ENCODE data around the gene MAPK12. TPM values are rescaled to one million over a fixed set of nuclear protein-coding genes. Genes with fewer than 3 reads are reported as not detected.

The MAPK12 gene
- total and polyA plus RNA-seq, 2 donors (not counting 1 experiment from before 2014, with no cell fraction given), result 16.4 to 30.1 TPM

DNA sequence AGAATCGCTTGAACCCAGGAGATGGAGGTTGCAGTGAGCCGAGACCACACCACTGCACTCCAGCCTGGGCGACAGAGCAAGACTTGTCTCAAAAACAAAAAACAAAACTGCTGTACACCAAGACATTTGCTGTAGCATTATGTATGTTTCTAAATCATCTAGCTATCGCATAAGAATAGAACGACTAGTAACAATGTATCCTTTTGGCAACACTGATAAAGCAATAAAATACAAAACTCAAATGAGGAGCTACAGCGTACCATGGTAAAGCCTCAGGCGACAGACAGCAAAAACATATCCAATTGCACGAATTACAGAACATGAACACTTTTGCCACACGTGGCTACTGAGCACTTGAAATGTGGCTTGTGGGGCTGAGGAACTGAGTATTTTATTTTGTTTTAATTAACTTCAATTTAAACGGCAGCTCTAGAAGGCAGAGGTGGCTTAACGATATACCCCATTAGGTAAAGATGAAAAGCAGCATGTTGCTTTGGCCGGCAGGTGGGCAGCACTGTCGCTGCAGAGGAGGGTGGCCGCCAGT, 19.0 kb downstream of the MAPK12 start:
- peak overlapping the region; percentile 36 to 100 (median 80) for H3K4me3 ChIP-seq (replicated peaks in 1 of 4; ENCODE audit: control extremely low read depth in 1 of 4, insufficient read depth in 1 of 4, low read depth in 3 of 4, low read length in 4 of 4)
- peak overlapping the region; percentile 91 for H3K4me2 ChIP-seq (ENCODE audit: extremely low read depth, insufficient read depth, low read length)
- no peaks in the 10 kb centered on the region for H4K20me1 ChIP-seq (ENCODE audit: control insufficient read depth, extremely low read depth, insufficient read depth, low read length)
- no peaks in the 10 kb centered on the region for H3K9me3 ChIP-seq (ENCODE audit: control insufficient read depth, insufficient read depth, low read depth, low read length)
- H3K36me3 ChIP-seq (ENCODE audit: control insufficient read depth, insufficient read depth, low read length), result peaks cover 26% of the 10 kb centered on the region
- no peak for DNase-seq (ENCODE audit: low read depth in 2 of 2)
- TF ChIP-seq EZH2 (IDR thresholded peaks at IDR 0.05; ENCODE audit: low read length, missing control alignments), result no peak
- TF ChIP-seq, protein P1, sequence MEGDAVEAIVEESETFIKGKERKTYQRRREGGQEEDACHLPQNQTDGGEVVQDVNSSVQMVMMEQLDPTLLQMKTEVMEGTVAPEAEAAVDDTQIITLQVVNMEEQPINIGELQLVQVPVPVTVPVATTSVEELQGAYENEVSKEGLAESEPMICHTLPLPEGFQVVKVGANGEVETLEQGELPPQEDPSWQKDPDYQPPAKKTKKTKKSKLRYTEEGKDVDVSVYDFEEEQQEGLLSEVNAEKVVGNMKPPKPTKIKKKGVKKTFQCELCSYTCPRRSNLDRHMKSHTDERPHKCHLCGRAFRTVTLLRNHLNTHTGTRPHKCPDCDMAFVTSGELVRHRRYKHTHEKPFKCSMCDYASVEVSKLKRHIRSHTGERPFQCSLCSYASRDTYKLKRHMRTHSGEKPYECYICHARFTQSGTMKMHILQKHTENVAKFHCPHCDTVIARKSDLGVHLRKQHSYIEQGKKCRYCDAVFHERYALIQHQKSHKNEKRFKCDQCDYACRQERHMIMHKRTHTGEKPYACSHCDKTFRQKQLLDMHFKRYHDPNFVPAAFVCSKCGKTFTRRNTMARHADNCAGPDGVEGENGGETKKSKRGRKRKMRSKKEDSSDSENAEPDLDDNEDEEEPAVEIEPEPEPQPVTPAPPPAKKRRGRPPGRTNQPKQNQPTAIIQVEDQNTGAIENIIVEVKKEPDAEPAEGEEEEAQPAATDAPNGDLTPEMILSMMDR (conservative IDR thresholded peaks at IDR 0.05 in 1 of 2, IDR thresholded peaks at IDR 0.05 in 1 of 2; ENCODE audit: low read depth in 1 of 2, low read length in 2 of 2), result no peak
- H3K27ac ChIP-seq (ENCODE audit: insufficient read depth, low read length), result no peak overlapping the region
- H3K9ac ChIP-seq (ENCODE audit: insufficient read depth, low read length), result no peak overlapping the region
- no peak overlapping the region for H2AFZ ChIP-seq (ENCODE audit: low read length)
- no peaks in the 10 kb centered on the region for H3K27me3 ChIP-seq (ENCODE audit: control insufficient read depth, insufficient read depth, low read length)
- peaks cover 13% of the 10 kb centered on the region for H3K4me1 ChIP-seq (ENCODE audit: control insufficient read depth, extremely low read depth, insufficient read depth, low read length)
- peaks cover 55% of the 10 kb centered on the region for H3K79me2 ChIP-seq (ENCODE audit: control insufficient read depth, insufficient read depth, low read length)

DNA sequence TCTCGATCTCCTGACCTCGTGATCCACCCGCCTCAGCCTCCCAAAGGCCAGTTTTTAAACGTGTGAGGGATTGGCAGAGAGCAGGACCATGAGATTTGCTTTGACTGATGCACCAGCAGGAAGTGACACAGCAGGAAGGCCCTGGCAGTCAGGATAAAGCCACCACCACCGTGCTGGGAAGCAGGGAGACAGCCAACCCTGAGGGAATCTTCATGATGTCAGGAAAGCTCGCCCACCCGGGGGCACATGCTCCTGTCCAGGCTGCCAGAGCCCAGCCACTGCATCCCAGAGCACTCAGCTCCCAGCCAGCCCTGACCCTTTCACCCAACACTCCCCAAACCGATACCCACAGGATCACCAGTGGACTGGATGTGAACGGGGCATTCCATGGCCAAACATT, 22.7 kb downstream of the MAPK12 start:
- H3K4me3 ChIP-seq (replicated peaks in 1 of 4; ENCODE audit: control extremely low read depth in 1 of 4, insufficient read depth in 1 of 4, low read depth in 3 of 4, low read length in 4 of 4), result no peak overlapping the region
- H3K4me1 ChIP-seq (ENCODE audit: control insufficient read depth, extremely low read depth, insufficient read depth, low read length), result peaks cover 7% of the 10 kb centered on the region
- no peaks in the 10 kb centered on the region for H4K20me1 ChIP-seq (ENCODE audit: control insufficient read depth, extremely low read depth, insufficient read depth, low read length)
- DNase-seq (ENCODE audit: low read depth in 2 of 2), result no peak
- no peak overlapping the region for H3K9ac ChIP-seq (ENCODE audit: insufficient read depth, low read length)
- H3K27me3 ChIP-seq (ENCODE audit: control insufficient read depth, insufficient read depth, low read length), result no peaks in the 10 kb centered on the region
- TF ChIP-seq EZH2 (IDR thresholded peaks at IDR 0.05; ENCODE audit: low read length, missing control alignments), result no peak
- TF ChIP-seq, protein P1 (conservative IDR thresholded peaks at IDR 0.05 in 1 of 2, IDR thresholded peaks at IDR 0.05 in 1 of 2; ENCODE audit: low read depth in 1 of 2, low read length in 2 of 2), result no peak
- peaks cover 10% of the 10 kb centered on the region for H3K36me3 ChIP-seq (ENCODE audit: control insufficient read depth, insufficient read depth, low read length)
- H3K4me2 ChIP-seq (ENCODE audit: extremely low read depth, insufficient read depth, low read length), result no peak overlapping the region
- H3K9me3 ChIP-seq (ENCODE audit: control insufficient read depth, insufficient read depth, low read depth, low read length), result no peaks in the 10 kb centered on the region
- peaks cover 51% of the 10 kb centered on the region for H3K79me2 ChIP-seq (ENCODE audit: control insufficient read depth, insufficient read depth, low read length)
- H3K27ac ChIP-seq (ENCODE audit: insufficient read depth, low read length), result no peak overlapping the region
- no peak overlapping the region for H2AFZ ChIP-seq (ENCODE audit: low read length)

DNA sequence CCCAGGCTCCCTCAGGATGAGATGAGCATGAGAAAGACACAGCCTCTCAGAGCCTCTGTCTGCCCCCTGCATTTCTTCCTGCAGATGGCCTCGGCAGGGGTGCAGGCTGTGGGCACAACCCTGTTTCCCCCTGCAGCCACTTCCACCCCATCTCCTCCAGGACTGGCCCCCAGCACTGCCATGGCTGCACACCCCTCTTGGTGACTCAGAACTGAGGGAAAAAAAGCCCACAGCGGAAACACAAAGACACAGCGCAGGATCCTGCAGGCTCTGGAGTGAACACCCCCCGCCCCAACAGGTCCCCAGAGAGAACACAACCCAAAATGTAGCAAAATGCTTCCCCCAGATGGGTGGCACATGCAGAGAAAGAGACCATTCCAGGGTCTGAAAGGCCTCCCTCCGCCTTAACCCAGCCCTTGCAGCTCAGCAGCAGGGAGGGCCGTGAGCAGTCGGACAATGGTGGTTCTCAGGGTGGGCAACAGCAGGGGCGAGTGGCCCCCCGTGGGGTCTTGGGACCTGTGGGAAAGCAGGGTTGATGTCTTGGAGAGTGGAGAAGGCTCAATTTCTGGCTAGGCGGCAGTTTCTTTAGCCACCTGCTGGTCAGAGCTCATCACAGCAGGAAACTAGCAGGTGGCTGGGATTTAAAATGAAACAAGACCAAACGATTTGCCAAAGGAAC, 24.6 kb downstream of the MAPK12 start:
- H2AFZ ChIP-seq (ENCODE audit: low read length), result no peak overlapping the region
- TF ChIP-seq EZH2 (IDR thresholded peaks at IDR 0.05; ENCODE audit: low read length, missing control alignments), result no peak
- TF ChIP-seq, protein P1 (conservative IDR thresholded peaks at IDR 0.05 in 1 of 2, IDR thresholded peaks at IDR 0.05 in 1 of 2; ENCODE audit: low read depth in 1 of 2, low read length in 2 of 2), result peak; percentile 22 to 38
- no peaks in the 10 kb centered on the region for H3K9me3 ChIP-seq (ENCODE audit: control insufficient read depth, insufficient read depth, low read depth, low read length)
- peaks cover 37% of the 10 kb centered on the region for H3K79me2 ChIP-seq (ENCODE audit: control insufficient read depth, insufficient read depth, low read length)
- H3K4me2 ChIP-seq (ENCODE audit: extremely low read depth, insufficient read depth, low read length), result no peak overlapping the region
- H3K4me3 ChIP-seq (replicated peaks in 1 of 4; ENCODE audit: control extremely low read depth in 1 of 4, insufficient read depth in 1 of 4, low read depth in 3 of 4, low read length in 4 of 4), result no peak overlapping the region
- no peak overlapping the region for H3K27ac ChIP-seq (ENCODE audit: insufficient read depth, low read length)
- H3K4me1 ChIP-seq (ENCODE audit: control insufficient read depth, extremely low read depth, insufficient read depth, low read length), result peaks cover 3% of the 10 kb centered on the region
- DNase-seq (ENCODE audit: low read depth in 2 of 2), result no peak
- H3K27me3 ChIP-seq (ENCODE audit: control insufficient read depth, insufficient read depth, low read length), result no peaks in the 10 kb centered on the region
- H4K20me1 ChIP-seq (ENCODE audit: control insufficient read depth, extremely low read depth, insufficient read depth, low read length), result no peaks in the 10 kb centered on the region
- no peak overlapping the region for H3K9ac ChIP-seq (ENCODE audit: insufficient read depth, low read length)
- peaks cover 13% of the 10 kb centered on the region for H3K36me3 ChIP-seq (ENCODE audit: control insufficient read depth, insufficient read depth, low read length)

All from fibroblast of lung (primary cell).